Stomach smooth muscle (tissue), 2 donors: Measurements from ENCODE around the gene C6orf15.

Experiments
- H3K27ac ChIP-seq: one replicate; pipeline ENCODE4 v1.7.0; 2013; ENCODE audit warnings: mild to moderate bottlenecking, low read length, inconsistent platforms
- H3K27me3 ChIP-seq, 2 donors: one replicate each; pipeline ENCODE4 v1.7.0; 2013; ENCODE audit warnings: low read length in 2 of 2; ENCODE audit not compliant: insufficient read depth in 2 of 2, control insufficient read depth in 1 of 2
- H3K36me3 ChIP-seq, 2 donors: one replicate each; pipeline ENCODE4 v1.7.0; 2013; ENCODE audit warnings: low read length in 2 of 2; ENCODE audit not compliant: control insufficient read depth in 2 of 2, insufficient read depth in 2 of 2
- H3K4me1 ChIP-seq: one replicate; pipeline ENCODE4 v1.7.0; 2013; ENCODE audit warnings: low read length; ENCODE audit not compliant: control insufficient read depth, insufficient read depth
- H3K4me3 ChIP-seq, 2 donors: one replicate each; pipeline ENCODE4 v1.7.0; 2013; ENCODE audit warnings: low read length in 2 of 2
- H3K9ac ChIP-seq, 2 donors: one replicate each; pipeline ENCODE4 v1.7.0; 2013; ENCODE audit warnings: low read length in 2 of 2, mild to moderate bottlenecking in 1 of 2
- H3K9me3 ChIP-seq, 2 donors: one replicate each; pipeline ENCODE4 v1.7.0; 2013; ENCODE audit warnings: low read length in 2 of 2; ENCODE audit not compliant: control insufficient read depth in 2 of 2
- donor health status: healthy.
- donor health status: Pancreatic carcinoma.

The C6orf15 gene

DNA sequence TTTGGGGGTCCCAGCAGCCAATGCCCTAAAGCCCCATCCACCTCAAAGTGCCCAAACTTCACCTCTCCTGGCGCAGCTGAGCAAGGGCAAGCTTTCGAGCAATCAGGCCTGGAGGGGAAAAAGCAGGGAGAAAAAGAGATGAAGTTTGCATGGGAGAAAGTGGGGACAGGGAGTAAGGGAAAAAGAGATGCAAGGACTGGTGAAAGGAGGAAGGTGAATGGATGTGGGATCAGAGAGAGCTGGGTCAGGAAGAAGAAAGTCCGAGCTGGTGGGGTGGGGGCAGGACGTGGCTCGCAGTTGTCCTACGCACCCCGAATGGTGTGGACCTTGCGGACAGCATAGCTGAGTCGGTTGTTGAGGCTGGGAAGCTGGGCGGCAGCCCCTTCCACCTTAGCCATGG, 33.0 kb upstream of the C6orf15 start:
- Histone ChIP-seq H3K9me3 (no peaks in the 10 kb centered on the region), H3K4me1 (peaks cover 7% of the 10 kb centered on the region), H3K27ac (no peak overlapping the region), H3K36me3 (peaks cover 8 to 13% of the 10 kb centered on the region in 2 donors), H3K9ac (no peak overlapping the region), H3K4me3 (no peak overlapping the region), H3K27me3 (no peaks in the 10 kb centered on the region)

DNA sequence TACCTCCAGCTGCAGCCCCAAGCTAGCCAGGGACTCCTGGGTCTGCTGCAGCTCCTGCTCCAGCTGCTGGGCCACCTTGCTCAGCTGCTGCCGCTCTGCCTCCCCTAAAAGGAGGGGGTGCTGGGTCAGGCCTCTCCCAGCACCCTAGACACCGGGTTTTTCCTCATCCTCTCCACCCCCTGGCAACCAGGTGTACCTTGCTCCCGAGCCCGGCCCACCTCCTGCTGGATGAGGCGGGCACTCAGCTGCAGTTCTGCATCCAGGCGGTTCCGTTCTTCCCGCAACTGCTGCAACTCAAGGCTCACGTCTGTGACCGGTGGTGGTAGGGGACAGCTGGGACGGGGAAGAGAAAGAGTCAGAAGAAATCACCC, 32.6 kb upstream of the C6orf15 start:
- no peak overlapping the region for H3K4me3 ChIP-seq
- H3K4me1 ChIP-seq = peaks cover 7% of the 10 kb centered on the region
- no peak overlapping the region for H3K9ac ChIP-seq
- no peaks in the 10 kb centered on the region for H3K9me3 ChIP-seq
- no peak overlapping the region for H3K27ac ChIP-seq
- peaks cover 3 to 11% of the 10 kb centered on the region in 2 donors for H3K36me3 ChIP-seq
- no peaks in the 10 kb centered on the region for H3K27me3 ChIP-seq

DNA sequence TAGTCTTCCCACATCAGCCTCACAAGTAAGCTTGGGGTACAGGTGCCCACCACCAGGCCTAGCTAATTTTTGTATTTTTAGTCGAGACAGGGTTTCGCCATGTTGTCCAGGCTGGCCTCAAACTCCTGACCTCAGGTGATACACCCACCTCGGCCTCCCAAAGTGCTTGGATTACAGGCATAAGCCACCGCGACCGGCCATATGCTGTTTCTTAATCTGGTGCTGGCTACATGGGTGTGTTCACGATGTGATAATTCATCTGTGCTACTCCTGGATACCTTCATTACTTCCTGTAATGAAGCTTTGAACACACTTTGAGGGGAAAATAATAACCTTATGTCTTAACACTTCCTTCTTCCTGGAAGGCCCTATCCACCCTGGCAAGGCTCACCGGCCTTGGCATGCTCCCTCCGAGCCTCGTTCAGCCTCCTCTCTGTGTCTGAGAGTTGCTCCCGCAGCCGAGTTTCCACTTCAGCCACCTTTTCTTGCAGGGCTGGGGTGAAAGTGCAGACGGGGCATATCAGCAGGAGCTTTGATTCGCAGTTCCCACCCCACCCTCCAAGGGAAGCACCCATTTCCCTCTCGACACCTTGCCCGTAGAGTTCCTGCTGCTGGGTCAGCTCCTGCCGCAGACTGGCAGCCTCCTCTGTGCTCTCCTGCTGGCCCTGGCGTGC, 32.1 kb upstream of the C6orf15 start:
- Histone ChIP-seq H3K4me3 (no peak overlapping the region), H3K36me3 (peaks cover 0 to 11% of the 10 kb centered on the region in 2 donors), H3K4me1 (peaks cover 10% of the 10 kb centered on the region), H3K27me3 (no peaks in the 10 kb centered on the region), H3K9me3 (no peaks in the 10 kb centered on the region), H3K27ac (no peak overlapping the region), H3K9ac (no peak overlapping the region)

DNA sequence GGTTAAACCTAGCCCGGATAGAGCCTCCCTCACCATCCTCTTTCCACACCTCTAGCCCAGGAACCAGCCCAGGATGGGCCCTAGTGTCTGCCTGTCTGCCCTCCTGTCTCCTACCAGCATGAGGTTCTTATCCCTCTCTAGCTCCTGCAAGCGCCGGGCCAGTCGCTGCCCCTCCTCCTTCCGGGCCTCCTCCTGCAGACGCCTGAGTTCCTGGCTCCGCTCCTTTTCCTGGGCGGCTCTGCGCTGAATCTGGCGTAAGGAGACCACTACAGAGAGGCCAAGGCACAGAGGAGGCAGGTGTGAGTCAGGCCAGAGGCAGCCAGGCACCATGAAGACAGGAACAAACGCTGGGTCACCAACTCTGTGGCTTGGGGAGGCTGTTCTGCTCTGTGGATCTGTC, 30.8 kb upstream of the C6orf15 start:
- peaks cover 0 to 8% of the 10 kb centered on the region in 2 donors for H3K36me3 ChIP-seq
- H3K9me3 ChIP-seq = no peaks in the 10 kb centered on the region
- H3K4me1 ChIP-seq = peaks cover 12% of the 10 kb centered on the region
- H3K27ac ChIP-seq = peak overlapping the region; percentile 49
- peak overlapping the region in 1 of 2 donors; percentile 15 for H3K4me3 ChIP-seq
- H3K9ac ChIP-seq = peak overlapping the region in 1 of 2 donors; percentile 29
- no peaks in the 10 kb centered on the region for H3K27me3 ChIP-seq

DNA sequence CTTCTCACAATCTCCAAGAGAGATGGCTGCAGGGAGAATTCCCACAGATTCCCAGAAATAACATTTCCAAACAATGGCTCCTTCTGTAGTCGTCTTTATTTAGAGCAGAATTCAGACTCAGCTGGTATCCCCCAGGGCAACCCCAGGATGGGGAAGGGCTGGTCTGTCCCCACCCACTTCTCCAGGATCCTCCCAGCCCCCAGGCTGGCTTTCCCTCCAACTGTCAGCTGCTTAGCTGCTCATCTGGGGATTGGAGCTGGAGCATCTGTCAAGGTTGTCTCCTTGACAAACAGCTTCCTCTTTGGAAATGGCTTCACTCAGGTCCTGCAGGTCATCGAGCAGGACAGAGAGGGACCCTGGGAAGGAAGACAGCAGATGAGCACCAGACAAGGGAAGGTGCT, 30.0 kb upstream of the C6orf15 start:
- H3K4me1 ChIP-seq = peaks cover 18% of the 10 kb centered on the region
- no peak overlapping the region for H3K4me3 ChIP-seq
- no peak overlapping the region for H3K27ac ChIP-seq
- H3K9ac ChIP-seq = no peak overlapping the region
- peaks cover 0 to 7% of the 10 kb centered on the region in 2 donors for H3K36me3 ChIP-seq
- H3K27me3 ChIP-seq = no peaks in the 10 kb centered on the region
- H3K9me3 ChIP-seq = no peaks in the 10 kb centered on the region

DNA sequence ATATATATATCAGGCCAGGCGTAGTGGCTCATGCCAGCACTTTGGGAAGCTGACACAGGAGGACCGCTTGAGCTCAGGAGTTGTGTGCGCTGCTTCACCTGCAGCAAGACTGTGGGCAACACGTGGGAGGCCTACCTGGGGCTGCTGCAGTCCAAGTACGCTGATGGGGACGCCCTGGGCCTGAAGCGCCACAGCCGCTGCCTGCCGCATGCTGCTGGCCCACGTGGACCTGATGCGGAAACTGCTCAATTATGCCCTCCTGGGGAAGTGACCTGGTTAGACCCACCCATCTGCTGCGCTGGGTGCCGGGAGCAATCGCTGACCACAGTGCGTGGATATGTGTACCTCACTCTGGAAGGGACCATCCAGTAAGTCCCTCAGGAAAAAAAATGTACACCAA, 28.3 kb upstream of the C6orf15 start:
- Histone ChIP-seq H3K36me3 (peaks cover 0 to 5% of the 10 kb centered on the region in 2 donors), H3K4me1 (peaks cover 18% of the 10 kb centered on the region), H3K9ac (no peak overlapping the region), H3K9me3 (no peaks in the 10 kb centered on the region), H3K27me3 (no peaks in the 10 kb centered on the region), H3K27ac (no peak overlapping the region), H3K4me3 (no peak overlapping the region)

DNA sequence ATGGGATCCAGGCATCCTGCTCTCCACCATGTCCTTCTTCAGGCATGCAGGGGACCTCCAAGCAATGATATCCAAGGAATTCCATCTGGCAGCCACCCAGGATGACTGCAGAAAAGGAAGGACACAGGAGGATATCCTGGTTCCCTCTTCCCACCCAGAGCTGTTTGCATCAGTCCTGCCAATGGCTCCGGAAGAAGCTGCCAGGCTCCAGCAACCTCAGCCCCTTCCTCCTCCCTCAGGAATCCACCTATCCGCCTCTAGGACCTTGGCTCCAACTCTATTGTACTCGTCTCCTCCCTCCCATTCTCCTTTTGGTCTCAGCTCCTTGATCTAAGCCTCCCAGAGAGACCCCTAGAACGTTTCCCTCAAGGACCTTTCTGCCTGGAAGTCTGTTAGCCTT, 27.2 kb upstream of the C6orf15 start:
- Histone ChIP-seq H3K4me3 (no peak overlapping the region), H3K27ac (no peak overlapping the region), H3K9ac (no peak overlapping the region)

DNA sequence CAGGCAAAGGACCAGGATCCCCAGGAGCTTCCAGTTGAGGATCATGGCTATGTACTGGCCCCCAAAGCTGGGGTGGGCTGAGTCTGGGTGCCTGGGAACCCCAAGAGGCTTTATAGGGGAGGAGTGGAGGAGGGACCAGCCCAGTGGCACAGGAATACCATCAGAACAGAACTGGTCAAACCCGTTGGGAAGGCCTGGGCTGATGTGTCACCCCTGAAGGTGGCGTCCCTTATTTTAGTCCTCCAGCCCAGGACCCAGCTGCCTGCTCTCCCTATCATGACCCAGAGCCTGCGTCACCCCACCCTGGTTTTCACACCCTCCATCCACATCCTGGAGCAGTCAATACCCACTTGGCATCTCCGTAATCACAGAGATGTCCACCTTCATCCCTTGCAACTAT, 26.6 kb upstream of the C6orf15 start, which contains the start of gene PSORS1C2:
TSS of gene PSORS1C2 (minus strand) at position 85 of the 400 bp plus-strand sequence. CDS start at position 45, 40 bp downstream.
- Histone ChIP-seq H3K4me3 (no peak within 1 kb of the TSS), H3K9me3 (no peaks in the 10 kb centered on the region), H3K4me1 (peaks cover 18% of the 10 kb centered on the region), H3K27me3 (no peaks in the 10 kb centered on the region), H3K27ac (no peak within 1 kb of the TSS), H3K9ac (peak within 1 kb of the TSS in 1 of 2 donors; percentile 36), H3K36me3 (no peaks in the 10 kb centered on the region)

More for the DNA sequence above, 27.2 kb upstream of the C6orf15 start:
- H3K9me3 ChIP-seq = no peaks in the 10 kb centered on the region
- no peaks in the 10 kb centered on the region for H3K27me3 ChIP-seq
- peaks cover 18% of the 10 kb centered on the region for H3K4me1 ChIP-seq
- peaks cover 0 to 1% of the 10 kb centered on the region in 2 donors for H3K36me3 ChIP-seq

GRCh38 chr6:31135710-31136109, 23.3 kb upstream of the C6orf15 start:
- Histone ChIP-seq H3K9me3 (no peaks in the 10 kb centered on the region), H3K27ac (no peak overlapping the region), H3K36me3 (no peaks in the 10 kb centered on the region), H3K4me3 (no peak overlapping the region), H3K9ac (no peak overlapping the region), H3K4me1 (peaks cover 10% of the 10 kb centered on the region), H3K27me3 (no peaks in the 10 kb centered on the region)

DNA sequence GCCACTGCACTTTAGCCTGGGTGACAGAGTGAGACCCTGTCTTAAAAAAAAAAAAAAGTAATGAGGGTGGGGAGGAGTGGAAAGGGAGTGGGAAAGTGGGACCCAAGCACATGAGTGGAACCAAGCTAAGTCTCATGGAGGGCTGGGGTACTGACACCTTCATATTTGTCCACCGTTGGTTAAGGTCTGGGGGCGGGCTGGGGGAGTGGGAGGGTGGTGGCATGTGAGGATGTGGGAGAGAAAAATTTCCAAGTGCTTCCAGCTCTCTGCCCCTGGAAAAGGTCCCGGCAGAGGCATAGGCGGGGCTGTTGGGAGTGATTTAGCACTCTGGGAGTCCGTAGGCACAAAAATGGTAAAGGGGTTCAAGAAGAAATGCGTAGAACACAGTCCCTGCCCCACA, 20.4 kb upstream of the C6orf15 start:
- H3K27ac ChIP-seq = no peak overlapping the region

DNA sequence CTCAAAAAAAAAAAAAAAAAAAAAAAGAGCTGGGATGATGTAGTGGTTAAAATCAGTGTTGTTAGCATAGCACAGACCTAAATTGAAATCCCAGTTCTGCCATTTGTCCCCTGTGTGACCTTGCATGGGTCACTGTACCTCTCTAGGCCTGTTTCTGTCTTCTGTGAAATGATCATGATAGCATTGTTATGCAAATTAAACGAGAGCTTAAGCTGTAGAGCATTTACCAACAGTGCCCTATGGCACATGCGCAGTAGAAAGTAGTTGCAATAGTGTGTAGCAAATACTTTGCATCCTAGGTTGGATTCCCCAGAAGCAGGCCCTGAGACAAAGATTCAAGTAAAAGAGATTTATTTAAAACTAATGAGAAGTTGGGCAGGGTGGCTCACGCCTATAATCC, 19.2 kb upstream of the C6orf15 start:
- H3K4me1 ChIP-seq = no peaks in the 10 kb centered on the region
- H3K27me3 ChIP-seq = no peaks in the 10 kb centered on the region
- H3K36me3 ChIP-seq = no peaks in the 10 kb centered on the region
- H3K4me3 ChIP-seq = no peak overlapping the region
- no peak overlapping the region for H3K9ac ChIP-seq
- no peaks in the 10 kb centered on the region for H3K9me3 ChIP-seq
- no peak overlapping the region for H3K27ac ChIP-seq

More for the DNA sequence above, 20.4 kb upstream of the C6orf15 start:
- Histone ChIP-seq H3K27me3 (no peaks in the 10 kb centered on the region), H3K4me3 (no peak overlapping the region), H3K9me3 (no peaks in the 10 kb centered on the region), H3K4me1 (peaks cover 3% of the 10 kb centered on the region), H3K36me3 (no peaks in the 10 kb centered on the region), H3K9ac (no peak overlapping the region)
